Right atrium auricular region (tissue), 2 donors: ENCODE results near the gene PIK3R5. TPM values are rescaled to one million over a fixed set of nuclear protein-coding genes. Genes with fewer than 3 reads are reported as not detected.
"Not testable (repeated sequence)": the region's sequence is repeated elsewhere in the genome, so short reads cannot be mapped to it uniquely, and the experiment has no call there.

Experiments
- DNase-seq: peaks from one replicate; pipeline ENCODE4 v3.0.0-alpha.2; 2019; ENCODE audit warnings: low spot score
- H3K27ac ChIP-seq, 2 donors: fragments of 200-600 bp; sonication (generic); 1 replicate in 1 of 2; 2 replicates in 1 of 2; pipeline ENCODE4 v1.5.1; 2016 to 2019
- H3K27me3 ChIP-seq, 2 donors: fragments of 200-600 bp; sonication (generic); one replicate each; pipeline versions ENCODE4 v1.5.1 to v1.6.0; 2017 to 2019
- H3K36me3 ChIP-seq: fragments of 200-600 bp; sonication (generic); one replicate; pipeline ENCODE4 v1.5.1; 2016
- H3K4me1 ChIP-seq, 2 donors: fragments of 200-600 bp; sonication (generic); one replicate each; pipeline versions ENCODE4 v1.5.1 to v1.6.0; 2017 to 2019
- H3K4me3 ChIP-seq, 2 donors: fragments of 200-600 bp; sonication (generic); 1 replicate in 1 of 2; 2 replicates in 1 of 2; pipeline ENCODE4 v1.5.1; 2017 to 2019; ENCODE audit warnings: mild to moderate bottlenecking in 1 of 2, moderate library complexity in 1 of 2
- H3K9me3 ChIP-seq, 2 donors: fragments of 200-600 bp; sonication (generic); one replicate each; pipeline ENCODE4 v1.5.1; 2019
- total RNA-seq, 2 donors: library from RNA; depleted of rRNA; stranded (reverse); fragments of >200 nt; gene quantifications; one replicate each; pipeline ENCODE4 v1.1.0, GENCODE V29; 2016
- TF ChIP-seq, protein P1 (sequence below), 2 donors: fragments of 200-600 bp; sonication (generic); IDR thresholded peaks; one replicate each; pipeline ENCODE4 v1.5.1; 2019; ENCODE audit warnings: antibody characterized with exemption in 2 of 2

The PIK3R5 gene
- total RNA-seq, 2 donors from 2014 or later: 5.0 to 7.5 TPM

DNA sequence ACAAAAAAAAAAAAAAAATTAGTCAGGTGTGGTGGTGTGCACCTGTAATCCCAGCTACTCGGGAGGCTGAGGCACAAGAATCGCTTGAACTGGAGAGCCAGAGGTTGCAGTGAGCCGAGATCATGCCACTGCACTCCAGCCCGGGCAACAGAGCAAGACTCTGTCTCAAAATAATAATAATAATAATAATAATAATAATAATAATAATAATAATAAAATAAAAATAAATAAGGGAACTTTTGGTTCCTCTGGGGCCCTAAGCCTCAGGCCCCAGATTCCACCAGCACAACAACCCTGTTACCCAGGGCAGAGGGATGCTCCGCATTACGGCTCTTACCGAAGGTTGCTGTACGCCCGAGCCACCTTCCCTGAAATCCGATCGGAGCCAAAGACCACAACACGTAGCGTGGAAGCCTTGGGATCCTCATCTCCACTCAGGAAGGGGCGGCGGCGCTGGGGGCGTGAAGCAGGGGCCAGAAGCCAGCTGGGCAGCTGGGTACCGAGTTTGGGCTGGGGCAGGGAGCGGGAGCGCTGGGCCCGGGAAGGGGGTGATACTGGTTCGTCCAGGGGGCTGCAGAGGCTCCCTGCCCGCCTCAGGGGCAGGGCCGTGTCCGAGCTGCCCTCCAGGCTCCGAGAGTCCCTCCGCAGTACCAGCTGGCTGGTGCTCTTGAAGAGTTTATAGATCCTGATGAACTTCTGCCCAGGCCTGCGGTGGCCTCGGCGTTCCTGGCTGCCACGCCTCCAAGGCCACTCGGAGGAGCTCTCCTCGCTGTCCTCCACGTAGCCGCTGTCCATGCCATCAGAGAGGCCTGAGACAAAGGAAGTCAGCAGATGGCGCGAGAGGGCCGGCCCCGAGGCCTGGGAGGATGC is 77.4 kb downstream of the PIK3R5 start:
- no peak for DNase-seq

GRCh38 chr17:8887301-8887700 is 78.2 kb downstream of the PIK3R5 start:
- Histone ChIP-seq H3K9me3 (no peaks in the 10 kb centered on the region), H3K27ac (no peak overlapping the region), H3K4me3 (no peak overlapping the region), H3K36me3 (no peaks in the 10 kb centered on the region), H3K4me1 (peaks cover 0 to 3% of the 10 kb centered on the region in 2 donors), H3K27me3 (no peaks in the 10 kb centered on the region)
- TF ChIP-seq, protein P1, sequence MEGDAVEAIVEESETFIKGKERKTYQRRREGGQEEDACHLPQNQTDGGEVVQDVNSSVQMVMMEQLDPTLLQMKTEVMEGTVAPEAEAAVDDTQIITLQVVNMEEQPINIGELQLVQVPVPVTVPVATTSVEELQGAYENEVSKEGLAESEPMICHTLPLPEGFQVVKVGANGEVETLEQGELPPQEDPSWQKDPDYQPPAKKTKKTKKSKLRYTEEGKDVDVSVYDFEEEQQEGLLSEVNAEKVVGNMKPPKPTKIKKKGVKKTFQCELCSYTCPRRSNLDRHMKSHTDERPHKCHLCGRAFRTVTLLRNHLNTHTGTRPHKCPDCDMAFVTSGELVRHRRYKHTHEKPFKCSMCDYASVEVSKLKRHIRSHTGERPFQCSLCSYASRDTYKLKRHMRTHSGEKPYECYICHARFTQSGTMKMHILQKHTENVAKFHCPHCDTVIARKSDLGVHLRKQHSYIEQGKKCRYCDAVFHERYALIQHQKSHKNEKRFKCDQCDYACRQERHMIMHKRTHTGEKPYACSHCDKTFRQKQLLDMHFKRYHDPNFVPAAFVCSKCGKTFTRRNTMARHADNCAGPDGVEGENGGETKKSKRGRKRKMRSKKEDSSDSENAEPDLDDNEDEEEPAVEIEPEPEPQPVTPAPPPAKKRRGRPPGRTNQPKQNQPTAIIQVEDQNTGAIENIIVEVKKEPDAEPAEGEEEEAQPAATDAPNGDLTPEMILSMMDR (IDR thresholded peaks at IDR 0.05): no peak
- DNase-seq: no peak

More for the DNA sequence above, 77.4 kb downstream of the PIK3R5 start:
- peaks cover 0 to 3% of the 10 kb centered on the region in 2 donors for H3K4me1 ChIP-seq
- H3K4me3 ChIP-seq: no peak overlapping the region
- no peaks in the 10 kb centered on the region for H3K36me3 ChIP-seq
- TF ChIP-seq, protein P1 (IDR thresholded peaks at IDR 0.05): peak in 1 of 2 donors; percentile 49
- H3K27ac ChIP-seq: no peak overlapping the region
- H3K9me3 ChIP-seq: no peaks in the 10 kb centered on the region
- H3K27me3 ChIP-seq: no peaks in the 10 kb centered on the region

GRCh38 chr17:8885967-8886684 is 79.4 kb downstream of the PIK3R5 start:
- H3K9me3 ChIP-seq: no peaks in the 10 kb centered on the region
- H3K27ac ChIP-seq: no peak overlapping the region
- H3K4me3 ChIP-seq: no peak overlapping the region
- H3K4me1 ChIP-seq: peaks cover 0 to 3% of the 10 kb centered on the region in 2 donors
- no peaks in the 10 kb centered on the region for H3K36me3 ChIP-seq
- no peak for DNase-seq
- H3K27me3 ChIP-seq: no peaks in the 10 kb centered on the region
- TF ChIP-seq, protein P1 (IDR thresholded peaks at IDR 0.05): no peak

DNA sequence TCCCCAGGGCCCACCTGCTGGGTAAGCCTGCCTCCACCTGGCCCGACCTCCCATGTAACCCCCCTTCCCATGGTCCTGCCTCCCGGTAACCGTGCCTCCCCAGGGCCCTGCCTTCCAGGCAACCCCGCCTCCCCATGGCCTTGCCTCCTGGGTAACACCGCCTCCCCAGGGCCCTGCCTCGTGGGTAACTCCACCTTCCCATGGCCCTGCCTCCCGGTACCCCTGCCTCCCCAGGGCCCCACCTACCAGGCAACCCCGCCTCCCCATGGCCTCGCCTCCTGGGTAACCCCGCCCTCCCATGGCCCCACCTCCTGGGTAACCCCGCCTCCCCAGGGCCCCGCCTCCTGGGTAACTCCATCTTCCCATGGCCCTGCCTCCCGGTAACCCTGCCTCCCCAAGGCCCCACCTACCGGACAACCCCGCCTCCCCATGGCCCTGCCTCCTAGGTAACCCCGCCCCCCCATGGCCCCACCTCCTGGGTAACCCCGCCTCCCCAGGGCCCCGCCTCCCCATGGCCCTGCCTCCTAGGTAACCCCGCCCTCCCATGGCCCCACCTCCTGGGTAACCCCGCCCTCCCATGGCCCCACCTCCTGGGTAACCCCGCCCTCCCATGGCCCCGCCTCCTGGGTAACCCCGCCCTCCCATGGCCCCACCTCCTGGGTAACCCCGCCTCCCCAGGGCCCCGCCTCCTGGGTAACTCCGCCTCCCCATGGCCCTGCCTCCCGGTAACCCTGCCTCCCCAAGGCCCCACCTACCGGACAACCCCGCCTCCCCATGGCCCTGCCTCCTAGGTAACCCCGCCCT is 80.1 kb downstream of the PIK3R5 start:
- not testable (repeated sequence) for H3K9me3 ChIP-seq, DNase-seq, H3K27ac ChIP-seq, H3K4me1 ChIP-seq, H3K27me3 ChIP-seq, H3K36me3 ChIP-seq, H3K4me3 ChIP-seq

DNA sequence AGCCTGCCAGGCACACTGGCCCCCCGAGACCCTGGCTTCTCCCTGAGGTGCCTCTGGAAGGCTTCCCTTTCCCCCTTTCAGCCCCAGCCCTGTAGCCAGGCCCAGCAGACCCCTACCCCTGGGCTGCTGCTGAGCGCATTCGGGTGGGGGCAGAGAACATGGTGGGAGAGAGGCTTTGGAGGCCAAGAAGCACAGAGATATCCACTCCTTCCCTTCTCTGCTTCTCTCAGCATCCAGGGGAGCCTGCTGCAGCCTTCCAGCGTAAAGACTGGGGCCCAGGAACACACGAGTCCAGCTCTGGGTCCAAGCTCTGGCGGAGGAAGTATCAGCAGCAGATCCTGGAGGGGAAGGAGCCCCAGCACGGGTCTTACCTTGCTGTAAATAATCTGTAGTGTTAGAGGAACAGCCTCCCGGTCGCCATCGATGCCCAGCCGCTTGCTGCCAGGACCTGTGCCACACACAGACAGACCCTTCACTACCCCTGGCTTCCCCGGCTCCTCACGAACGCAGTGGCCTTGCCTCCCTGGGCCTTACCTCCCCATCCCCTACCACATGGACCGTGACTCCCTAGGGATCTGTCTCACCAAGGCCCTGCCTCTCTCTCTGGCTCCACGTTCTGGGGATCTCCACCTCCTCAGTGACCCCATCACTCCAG is 81.0 kb downstream of the PIK3R5 start:
- no peak overlapping the region for H3K4me3 ChIP-seq
- TF ChIP-seq, protein P1 (IDR thresholded peaks at IDR 0.05): no peak
- no peak for DNase-seq
- H3K9me3 ChIP-seq: no peaks in the 10 kb centered on the region
- no peaks in the 10 kb centered on the region for H3K27me3 ChIP-seq
- H3K36me3 ChIP-seq: no peaks in the 10 kb centered on the region
- H3K4me1 ChIP-seq: peaks cover 0 to 3% of the 10 kb centered on the region in 2 donors
- no peak overlapping the region for H3K27ac ChIP-seq
